Measurements from ENCODE around the gene PLCH1.

Gene PLCH1

GRCh38 chr3:155535098-155535497 lies 209.8 kb downstream of the PLCH1 start:
- H3K27ac ChIP-seq (ENCODE audit: low read length) = no peak overlapping the region
- no peaks in the 10 kb centered on the region for H3K4me1 ChIP-seq (ENCODE audit: control insufficient read depth, insufficient read depth, low read length)
- no peak overlapping the region for H3K4me3 ChIP-seq (ENCODE audit: low read length in 2 of 2)
- peaks cover 0 to 4% of the 10 kb centered on the region in 2 donors for H3K9me3 ChIP-seq (ENCODE audit: control insufficient read depth in 2 of 2, low read length in 2 of 2)
- no peak overlapping the region for H3K9ac ChIP-seq (ENCODE audit: low read length in 2 of 2)
- no peaks in the 10 kb centered on the region for H3K36me3 ChIP-seq (ENCODE audit: control insufficient read depth in 2 of 2, insufficient read depth in 2 of 2, low read length in 2 of 2)
- H3K27me3 ChIP-seq (ENCODE audit: control insufficient read depth in 1 of 2, insufficient read depth in 2 of 2, low read length in 2 of 2) = no peaks in the 10 kb centered on the region

GRCh38 chr3:155528579-155528978 lies 216.3 kb downstream of the PLCH1 start:
- H3K4me1 ChIP-seq (ENCODE audit: control insufficient read depth, insufficient read depth, low read length) = no peaks in the 10 kb centered on the region
- no peak overlapping the region for H3K9ac ChIP-seq (ENCODE audit: low read length in 2 of 2)
- no peaks in the 10 kb centered on the region for H3K36me3 ChIP-seq (ENCODE audit: control insufficient read depth in 2 of 2, insufficient read depth in 2 of 2, low read length in 2 of 2)
- H3K27ac ChIP-seq (ENCODE audit: low read length) = no peak overlapping the region
- H3K4me3 ChIP-seq (ENCODE audit: low read length in 2 of 2) = no peak overlapping the region
- H3K27me3 ChIP-seq (ENCODE audit: control insufficient read depth in 1 of 2, insufficient read depth in 2 of 2, low read length in 2 of 2) = no peaks in the 10 kb centered on the region
- H3K9me3 ChIP-seq (ENCODE audit: control insufficient read depth in 2 of 2, low read length in 2 of 2) = no peaks in the 10 kb centered on the region

- H3K36me3 ChIP-seq (ENCODE audit: control insufficient read depth in 2 of 2, insufficient read depth in 2 of 2, low read length in 2 of 2) = no peaks in the 10 kb centered on the region
- no peak overlapping the region for H3K27ac ChIP-seq (ENCODE audit: low read length)
- H3K9me3 ChIP-seq (ENCODE audit: control insufficient read depth in 2 of 2, low read length in 2 of 2) = no peaks in the 10 kb centered on the region
- no peak overlapping the region for H3K4me3 ChIP-seq (ENCODE audit: low read length in 2 of 2)
- H3K27me3 ChIP-seq (ENCODE audit: control insufficient read depth in 1 of 2, insufficient read depth in 2 of 2, low read length in 2 of 2) = no peaks in the 10 kb centered on the region
- no peaks in the 10 kb centered on the region for H3K4me1 ChIP-seq (ENCODE audit: control insufficient read depth, insufficient read depth, low read length)
- H3K9ac ChIP-seq (ENCODE audit: low read length in 2 of 2) = no peak overlapping the region
Observed at GRCh38 chr3:155525324-155525833, 219.5 kb downstream of the PLCH1 start.

- no peaks in the 10 kb centered on the region for H3K27me3 ChIP-seq (ENCODE audit: control insufficient read depth in 1 of 2, insufficient read depth in 2 of 2, low read length in 2 of 2)
- no peaks in the 10 kb centered on the region for H3K9me3 ChIP-seq (ENCODE audit: control insufficient read depth in 2 of 2, low read length in 2 of 2)
- no peak overlapping the region for H3K4me3 ChIP-seq (ENCODE audit: low read length in 2 of 2)
- H3K9ac ChIP-seq (ENCODE audit: low read length in 2 of 2) = no peak overlapping the region
- no peaks in the 10 kb centered on the region for H3K36me3 ChIP-seq (ENCODE audit: control insufficient read depth in 2 of 2, insufficient read depth in 2 of 2, low read length in 2 of 2)
- H3K4me1 ChIP-seq (ENCODE audit: control insufficient read depth, insufficient read depth, low read length) = no peaks in the 10 kb centered on the region
- H3K27ac ChIP-seq (ENCODE audit: low read length) = no peak overlapping the region
Observed at GRCh38 chr3:155520463-155520862, 224.4 kb downstream of the PLCH1 start.

- Histone ChIP-seq H3K4me1 (ENCODE audit: control insufficient read depth, insufficient read depth, low read length) (no peaks in the 10 kb centered on the region), H3K27ac (ENCODE audit: low read length) (no peak overlapping the region), H3K4me3 (ENCODE audit: low read length in 2 of 2) (no peak overlapping the region), H3K27me3 (ENCODE audit: control insufficient read depth in 1 of 2, insufficient read depth in 2 of 2, low read length in 2 of 2) (no peaks in the 10 kb centered on the region), H3K9me3 (ENCODE audit: control insufficient read depth in 2 of 2, low read length in 2 of 2) (no peaks in the 10 kb centered on the region), H3K36me3 (ENCODE audit: control insufficient read depth in 2 of 2, insufficient read depth in 2 of 2, low read length in 2 of 2) (no peaks in the 10 kb centered on the region), H3K9ac (ENCODE audit: low read length in 2 of 2) (no peak overlapping the region)
Observed at GRCh38 chr3:155519078-155519477, 225.8 kb downstream of the PLCH1 start.

GRCh38 chr3:155517903-155518302 lies 227.0 kb downstream of the PLCH1 start:
- Histone ChIP-seq H3K27ac (ENCODE audit: low read length) (no peak overlapping the region), H3K4me1 (ENCODE audit: control insufficient read depth, insufficient read depth, low read length) (no peaks in the 10 kb centered on the region), H3K36me3 (ENCODE audit: control insufficient read depth in 2 of 2, insufficient read depth in 2 of 2, low read length in 2 of 2) (no peaks in the 10 kb centered on the region), H3K27me3 (ENCODE audit: control insufficient read depth in 1 of 2, insufficient read depth in 2 of 2, low read length in 2 of 2) (no peaks in the 10 kb centered on the region), H3K9ac (ENCODE audit: low read length in 2 of 2) (no peak overlapping the region), H3K9me3 (ENCODE audit: control insufficient read depth in 2 of 2, low read length in 2 of 2) (no peaks in the 10 kb centered on the region), H3K4me3 (ENCODE audit: low read length in 2 of 2) (no peak overlapping the region)

- Histone ChIP-seq H3K36me3 (ENCODE audit: control insufficient read depth in 2 of 2, insufficient read depth in 2 of 2, low read length in 2 of 2) (no peaks in the 10 kb centered on the region), H3K27me3 (ENCODE audit: control insufficient read depth in 1 of 2, insufficient read depth in 2 of 2, low read length in 2 of 2) (no peaks in the 10 kb centered on the region), H3K4me3 (ENCODE audit: low read length in 2 of 2) (no peak overlapping the region), H3K9me3 (ENCODE audit: control insufficient read depth in 2 of 2, low read length in 2 of 2) (no peaks in the 10 kb centered on the region), H3K27ac (ENCODE audit: low read length) (no peak overlapping the region), H3K9ac (ENCODE audit: low read length in 2 of 2) (no peak overlapping the region), H3K4me1 (ENCODE audit: control insufficient read depth, insufficient read depth, low read length) (no peaks in the 10 kb centered on the region)
Observed at GRCh38 chr3:155516439-155516838, 228.4 kb downstream of the PLCH1 start.

GRCh38 chr3:155512867-155513261 lies 232.0 kb downstream of the PLCH1 start:
- H3K4me1 ChIP-seq (ENCODE audit: control insufficient read depth, insufficient read depth, low read length) = no peaks in the 10 kb centered on the region
- no peak overlapping the region for H3K4me3 ChIP-seq (ENCODE audit: low read length in 2 of 2)
- H3K27me3 ChIP-seq (ENCODE audit: control insufficient read depth in 1 of 2, insufficient read depth in 2 of 2, low read length in 2 of 2) = no peaks in the 10 kb centered on the region
- H3K36me3 ChIP-seq (ENCODE audit: control insufficient read depth in 2 of 2, insufficient read depth in 2 of 2, low read length in 2 of 2) = no peaks in the 10 kb centered on the region
- no peak overlapping the region for H3K27ac ChIP-seq (ENCODE audit: low read length)
- no peak overlapping the region for H3K9ac ChIP-seq (ENCODE audit: low read length in 2 of 2)
- no peaks in the 10 kb centered on the region for H3K9me3 ChIP-seq (ENCODE audit: control insufficient read depth in 2 of 2, low read length in 2 of 2)

- Histone ChIP-seq H3K4me3 (ENCODE audit: low read length in 2 of 2) (no peak overlapping the region), H3K27me3 (ENCODE audit: control insufficient read depth in 1 of 2, insufficient read depth in 2 of 2, low read length in 2 of 2) (no peaks in the 10 kb centered on the region), H3K4me1 (ENCODE audit: control insufficient read depth, insufficient read depth, low read length) (no peaks in the 10 kb centered on the region), H3K9ac (ENCODE audit: low read length in 2 of 2) (no peak overlapping the region), H3K9me3 (ENCODE audit: control insufficient read depth in 2 of 2, low read length in 2 of 2) (no peaks in the 10 kb centered on the region), H3K36me3 (ENCODE audit: control insufficient read depth in 2 of 2, insufficient read depth in 2 of 2, low read length in 2 of 2) (no peaks in the 10 kb centered on the region), H3K27ac (ENCODE audit: low read length) (no peak overlapping the region)
Observed at GRCh38 chr3:155512175-155512866, 232.6 kb downstream of the PLCH1 start.

- Histone ChIP-seq H3K36me3 (ENCODE audit: control insufficient read depth in 2 of 2, insufficient read depth in 2 of 2, low read length in 2 of 2) (no peaks in the 10 kb centered on the region), H3K9ac (ENCODE audit: low read length in 2 of 2) (no peak overlapping the region), H3K4me3 (ENCODE audit: low read length in 2 of 2) (no peak overlapping the region), H3K9me3 (ENCODE audit: control insufficient read depth in 2 of 2, low read length in 2 of 2) (no peaks in the 10 kb centered on the region), H3K27ac (ENCODE audit: low read length) (no peak overlapping the region), H3K27me3 (ENCODE audit: control insufficient read depth in 1 of 2, insufficient read depth in 2 of 2, low read length in 2 of 2) (no peaks in the 10 kb centered on the region), H3K4me1 (ENCODE audit: control insufficient read depth, insufficient read depth, low read length) (no peaks in the 10 kb centered on the region)
Observed at GRCh38 chr3:155504682-155505081, 240.2 kb downstream of the PLCH1 start.

GRCh38 chr3:155502630-155503029 lies 242.2 kb downstream of the PLCH1 start:
- Histone ChIP-seq H3K27me3 (ENCODE audit: control insufficient read depth in 1 of 2, insufficient read depth in 2 of 2, low read length in 2 of 2) (no peaks in the 10 kb centered on the region), H3K4me1 (ENCODE audit: control insufficient read depth, insufficient read depth, low read length) (no peaks in the 10 kb centered on the region), H3K9ac (ENCODE audit: low read length in 2 of 2) (no peak overlapping the region), H3K9me3 (ENCODE audit: control insufficient read depth in 2 of 2, low read length in 2 of 2) (no peaks in the 10 kb centered on the region), H3K27ac (ENCODE audit: low read length) (no peak overlapping the region), H3K36me3 (ENCODE audit: control insufficient read depth in 2 of 2, insufficient read depth in 2 of 2, low read length in 2 of 2) (no peaks in the 10 kb centered on the region), H3K4me3 (ENCODE audit: low read length in 2 of 2) (no peak overlapping the region)

Data from stomach smooth muscle (tissue), 2 donors.